ENCODE results near the gene POU3F3. TPM values are rescaled to one million over a fixed set of nuclear protein-coding genes. Genes with fewer than 3 reads are reported as not detected.

Gene POU3F3
- total RNA-seq, 4 donors from 2014 or later, result 0.20 to 25.6 (median 13.5) TPM; not detected in 1

- TF ChIP-seq EP300 (IDR thresholded peaks at IDR 0.05), result no peak
- peak; percentile 39 for TF ChIP-seq POLR2AphosphoS5 (IDR thresholded peaks at IDR 0.05)
- Histone ChIP-seq H3K36me3 (no peaks in the 10 kb centered on the region), H3K27ac (peak overlapping the region in 1 of 4 donors; percentile 53), H3K9me3 (no peaks in the 10 kb centered on the region), H3K4me1 (peaks cover 0 to 49% (median 15%) of the 10 kb centered on the region in 3 donors), H3K27me3 (peaks cover 97% of the 10 kb centered on the region), H3K4me3 (peak overlapping the region; percentile 29 to 48)
- 1 to 13% methylated on average over 7 to 13 of the region's 39 CpGs for WGBS, 2 donors (ENCODE audit: low coverage in 1 of 2)
- ATAC-seq, result no peak
Measured at GRCh38 chr2:104852090-104852666, 1.7 kb upstream of the POU3F3 start.

GRCh38 chr2:104854498-104855220 is 744 bp downstream of the POU3F3 start:
- no peaks in the 10 kb centered on the region for H3K9me3 ChIP-seq
- ATAC-seq, result no peak
- peak overlapping the region in 1 of 4 donors; percentile 53 for H3K27ac ChIP-seq
- H3K4me1 ChIP-seq, result peaks cover 0 to 59% (median 21%) of the 10 kb centered on the region in 3 donors
- peak overlapping the region in 1 of 2 donors; percentile 48 for H3K4me3 ChIP-seq
- TF ChIP-seq CTCF (IDR thresholded peaks at IDR 0.05) (no peak), POLR2AphosphoS5 (IDR thresholded peaks at IDR 0.05) (no peak), EP300 (IDR thresholded peaks at IDR 0.05) (no peak), POLR2A (IDR thresholded peaks at IDR 0.05) (no peak)
- H3K36me3 ChIP-seq, result no peaks in the 10 kb centered on the region
- H3K27me3 ChIP-seq, result peaks cover 97% of the 10 kb centered on the region
- WGBS, 2 donors (ENCODE audit: low coverage in 1 of 2), result 8 to 9% methylated on average over 12 to 26 of the region's 48 CpGs

GRCh38 chr2:104855221-104856085 is 1.5 kb downstream of the POU3F3 start:
- TF ChIP-seq EP300 (IDR thresholded peaks at IDR 0.05) (no peak), CTCF (IDR thresholded peaks at IDR 0.05) (no peak), POLR2AphosphoS5 (IDR thresholded peaks at IDR 0.05) (no peak), POLR2A (IDR thresholded peaks at IDR 0.05) (no peak)
- Histone ChIP-seq H3K4me1 (peaks cover 0 to 59% (median 21%) of the 10 kb centered on the region in 3 donors), H3K36me3 (no peaks in the 10 kb centered on the region), H3K27me3 (peaks cover 97% of the 10 kb centered on the region), H3K9me3 (no peaks in the 10 kb centered on the region), H3K4me3 (peak overlapping the region in 1 of 2 donors; percentile 48), H3K27ac (peak overlapping the region in 1 of 4 donors; percentile 53)
- no peak for ATAC-seq
- WGBS, 2 donors (ENCODE audit: low coverage in 1 of 2), result no CpG with 5 or more reads among the region's 135 CpGs

- Histone ChIP-seq H3K9me3 (no peaks in the 10 kb centered on the region), H3K4me3 (peak overlapping the region in 1 of 2 donors; percentile 34), H3K4me1 (peaks cover 0 to 60% (median 21%) of the 10 kb centered on the region in 3 donors)
Measured at GRCh38 chr2:104856086-104856972, 2.4 kb downstream of the POU3F3 start.

GRCh38 chr2:104856973-104857261 is 3.0 kb downstream of the POU3F3 start:
- Histone ChIP-seq H3K4me3 (peak overlapping the region in 1 of 2 donors; percentile 34), H3K4me1 (peaks cover 0 to 61% (median 23%) of the 10 kb centered on the region in 3 donors), H3K36me3 (no peaks in the 10 kb centered on the region), H3K9me3 (no peaks in the 10 kb centered on the region), H3K27me3 (peaks cover 97% of the 10 kb centered on the region), H3K27ac (peak overlapping the region in 1 of 4 donors; percentile 36)
- no CpG with 5 or more reads among the region's 41 CpGs for WGBS, 2 donors (ENCODE audit: low coverage in 1 of 2)
- TF ChIP-seq POLR2AphosphoS5 (IDR thresholded peaks at IDR 0.05), result no peak
- no peak for TF ChIP-seq CTCF (IDR thresholded peaks at IDR 0.05)
- no peak for TF ChIP-seq POLR2A (IDR thresholded peaks at IDR 0.05)
- TF ChIP-seq EP300 (IDR thresholded peaks at IDR 0.05), result no peak
- no peak for ATAC-seq

More at GRCh38 chr2:104856086-104856972, 2.4 kb downstream of the POU3F3 start:
- Histone ChIP-seq H3K27me3 (peaks cover 97% of the 10 kb centered on the region), H3K36me3 (no peaks in the 10 kb centered on the region), H3K27ac (no peak overlapping the region)
- no peak for ATAC-seq
- no CpG with 5 or more reads among the region's 106 CpGs for WGBS, 2 donors (ENCODE audit: low coverage in 1 of 2)
- TF ChIP-seq POLR2A (IDR thresholded peaks at IDR 0.05), result no peak
- TF ChIP-seq POLR2AphosphoS5 (IDR thresholded peaks at IDR 0.05), result peak; percentile 4
